Gastrocnemius medialis (tissue), 4 donors: ENCODE results near the gene TCFL5.

Experiments
- CTCF ChIP-seq, 5 experiments: fragments of 450-650 bp in 3 of 5; fragments of 200-600 bp in 2 of 5; sonication (generic) in 2 of 5; IDR thresholded peaks in 4 of 5; conservative IDR thresholded peaks in 1 of 5; 1 replicate in 4 of 5; 2 replicates in 1 of 5; pipeline ENCODE4 v1.5.1; 2016 to 2019; ENCODE audit warnings: antibody characterized with exemption in 5 of 5, mild to moderate bottlenecking in 3 of 5, moderate library complexity in 3 of 5
- POLR2A ChIP-seq, 2 donors: fragments of 450-650 bp; IDR thresholded peaks; one replicate each; pipeline ENCODE4 v1.6.1; 2017; ENCODE audit warnings: antibody characterized with exemption in 2 of 2, mild to moderate bottlenecking in 2 of 2, moderate library complexity in 2 of 2

GRCh38 chr20:62852841-62853240, 8.8 kb downstream of the TCFL5 start:
- TF ChIP-seq POLR2A (IDR thresholded peaks at IDR 0.05) (no peak), CTCF (IDR thresholded peaks at IDR 0.05 in 4 of 5, conservative IDR thresholded peaks at IDR 0.05 in 1 of 5) (no peak)
